Liver (tissue), 9 donors: ENCODE measurements around the gene CEP164. TPM values are rescaled to one million over a fixed set of nuclear protein-coding genes. Genes with fewer than 3 reads are reported as not detected.

Experiments
- DNase-seq: peaks from one replicate; pipeline ENCODE4 v3.0.0-alpha.2; 2017; ENCODE audit warnings: low spot score
- H3K27ac ChIP-seq, 2 donors: one replicate each; pipeline ENCODE4 v1.7.0; 2013; ENCODE audit warnings: inconsistent platforms in 2 of 2, low read length in 2 of 2, control low read depth in 1 of 2, low read depth in 1 of 2, mild to moderate bottlenecking in 1 of 2
- H3K27me3 ChIP-seq, 4 donors: one replicate each; pipeline versions ENCODE4 v1.6.1 to v1.7.0; 2013; ENCODE audit warnings: low read length in 3 of 4, inconsistent platforms in 1 of 4, mild to moderate bottlenecking in 1 of 4, moderate library complexity in 1 of 4; ENCODE audit not compliant: control insufficient read depth in 4 of 4, insufficient read depth in 4 of 4
- H3K36me3 ChIP-seq, 4 donors: one replicate each; pipeline versions ENCODE4 v1.6.1 to v1.7.0; 2013; ENCODE audit warnings: low read length in 3 of 4, mild to moderate bottlenecking in 3 of 4, low read depth in 1 of 4, moderate library complexity in 1 of 4; ENCODE audit not compliant: control insufficient read depth in 4 of 4, insufficient read depth in 3 of 4
- H3K4me1 ChIP-seq, 4 donors: one replicate each; pipeline versions ENCODE4 v1.6.1 to v1.7.0; 2013; ENCODE audit warnings: low read length in 3 of 4, mild to moderate bottlenecking in 3 of 4, moderate library complexity in 1 of 4; ENCODE audit not compliant: control insufficient read depth in 4 of 4, insufficient read depth in 4 of 4
- H3K4me3 ChIP-seq, 3 donors: one replicate each; pipeline versions ENCODE4 v1.6.1 to v1.7.0; 2013; ENCODE audit warnings: low read length in 3 of 3, control low read depth in 1 of 3, low read depth in 1 of 3, mild to moderate bottlenecking in 1 of 3
- H3K9ac ChIP-seq, 2 donors: one replicate each; pipeline ENCODE4 v1.7.0; 2013; ENCODE audit warnings: low read length in 2 of 2, mild to moderate bottlenecking in 2 of 2, moderate library complexity in 2 of 2, control low read depth in 1 of 2, low read depth in 1 of 2
- H3K9me3 ChIP-seq, 4 donors: one replicate each; pipeline versions ENCODE4 v1.6.1 to v1.7.0; 2013; ENCODE audit warnings: low read length in 3 of 4; ENCODE audit not compliant: control insufficient read depth in 4 of 4
- ATF3 ChIP-seq: IDR thresholded peaks from 2 replicates; pipeline ENCODE4 v1.6.1; 2016; ENCODE audit warnings: antibody characterized with exemption
- CTCF ChIP-seq: fragments of 150-350 bp; IDR thresholded peaks from 2 replicates; pipeline ENCODE4 v1.5.1; 2017; ENCODE audit warnings: improper control_type of control experiment, low read depth, low read length; ENCODE audit not compliant: missing input control
- EGR1 ChIP-seq, 2 donors: IDR thresholded peaks; 2 replicates each; pipeline ENCODE4 v1.6.1; 2016 to 2018; ENCODE audit warnings: antibody characterized with exemption in 2 of 2, low read depth in 2 of 2
- FOXA1 ChIP-seq: IDR thresholded peaks from 2 replicates; pipeline ENCODE4 v1.6.1; 2016; ENCODE audit warnings: antibody characterized with exemption
- FOXA2 ChIP-seq: IDR thresholded peaks from 2 replicates; pipeline ENCODE4 v1.6.1; 2016; ENCODE audit warnings: antibody characterized with exemption
- GABPA ChIP-seq, 2 donors: IDR thresholded peaks in 1 of 2; conservative IDR thresholded peaks in 1 of 2; 2 replicates each; pipeline ENCODE4 v1.6.1; 2016; ENCODE audit warnings: antibody characterized with exemption in 2 of 2, mild to moderate bottlenecking in 1 of 2, moderate library complexity in 1 of 2
- HNF4A ChIP-seq, 2 donors: conservative IDR thresholded peaks; 2 replicates each; pipeline ENCODE4 v1.6.1; 2016; ENCODE audit warnings: antibody characterized with exemption in 2 of 2, mild to moderate bottlenecking in 2 of 2
- JUND ChIP-seq, 2 donors: IDR thresholded peaks; 2 replicates each; pipeline ENCODE4 v1.6.1; 2016; ENCODE audit warnings: antibody characterized with exemption in 2 of 2
- MAX ChIP-seq: IDR thresholded peaks from 2 replicates; pipeline ENCODE4 v1.6.1; 2016; ENCODE audit warnings: antibody characterized with exemption
- NR2F2 ChIP-seq: IDR thresholded peaks from 2 replicates; pipeline ENCODE4 v1.6.1; 2016; ENCODE audit warnings: antibody characterized with exemption
- RAD21 ChIP-seq, 2 donors: IDR thresholded peaks; 2 replicates each; pipeline ENCODE4 v1.6.1; 2016; ENCODE audit warnings: antibody characterized with exemption in 2 of 2, mild to moderate bottlenecking in 2 of 2
- REST ChIP-seq: IDR thresholded peaks from 2 replicates; pipeline ENCODE4 v1.6.1; 2016; ENCODE audit warnings: antibody characterized with exemption, mild to moderate bottlenecking
- RXRA ChIP-seq, 2 donors: IDR thresholded peaks; 2 replicates each; pipeline ENCODE4 v1.6.1; 2017 to 2018; ENCODE audit warnings: antibody characterized with exemption in 2 of 2, mild to moderate bottlenecking in 1 of 2
- SP1 ChIP-seq: IDR thresholded peaks from 2 replicates; pipeline ENCODE4 v1.6.1; 2018; ENCODE audit warnings: antibody characterized with exemption, mild to moderate bottlenecking
- TAF1 ChIP-seq: conservative IDR thresholded peaks from 2 replicates; pipeline ENCODE4 v1.6.1; 2016; ENCODE audit warnings: antibody characterized with exemption, mild to moderate bottlenecking
- YY1 ChIP-seq: IDR thresholded peaks from 2 replicates; pipeline ENCODE4 v1.6.1; 2016; ENCODE audit warnings: antibody characterized with exemption, mild to moderate bottlenecking
- ZBTB33 ChIP-seq: IDR thresholded peaks from 2 replicates; pipeline ENCODE4 v1.6.1; 2016; ENCODE audit warnings: antibody characterized with exemption
- WGBS: extraction: QIAGEN DNeasy Blood & Tissue Kit; methylation state at CpG from one replicate; pipeline ENCODE4 v1.1.7; 2013; 5-methylcytosine and 5-hydroxymethylcytosine counted together
- polyA plus RNA-seq, 2 donors: library from polyadenylated mRNA; stranded (reverse) in 1 of 2; unstranded in 1 of 2; fragments of 200-250 nt in 1 of 2; fragments of >200 nt in 1 of 2; fragmentation: Nextera tagmentation in 1 of 2; extraction: Ambion mirVana in 1 of 2; gene quantifications; one replicate each; pipeline versions ENCODE4 v1.2.1 to v1.2.3, GENCODE V29; 2013 to 2015
- total RNA-seq, 2 donors: library from RNA; depleted of rRNA; stranded (reverse); fragments of >200 nt; gene quantifications; one replicate each; pipeline ENCODE4 v1.2.3, GENCODE V29; 2014
- donor health status: healthy.
- donor health status: healthy.
- donor health status: healthy.
- donor health status: healthy.
- donor health status: healthy.

The CEP164 gene
- total and polyA plus RNA-seq, 4 donors = 4.1 to 12.3 (median 5.9) TPM

- H3K4me1 ChIP-seq = peaks cover 7 to 27% (median 19%) of the 10 kb centered on the region in 4 donors
- TF ChIP-seq RAD21 (IDR thresholded peaks at IDR 0.05) (no peak), FOXA2 (no peak), RXRA (IDR thresholded peaks at IDR 0.05) (no peak), ATF3 (no peak), FOXA1 (no peak), JUND (IDR thresholded peaks at IDR 0.05) (no peak), REST (no peak), MAX (no peak), YY1 (no peak), TAF1 (no peak), NR2F2 (no peak), ZBTB33 (no peak), EGR1 (IDR thresholded peaks at IDR 0.05; ENCODE audit: low read depth in 2 of 2) (no peak), GABPA (IDR thresholded peaks at IDR 0.05 in 1 of 2, conservative IDR thresholded peaks at IDR 0.05 in 1 of 2) (no peak)
- no peak for DNase-seq
- no peaks in the 10 kb centered on the region for H3K27me3 ChIP-seq
- no peaks in the 10 kb centered on the region for H3K36me3 ChIP-seq
- H3K9ac ChIP-seq = no peak overlapping the region
- no peak overlapping the region for H3K27ac ChIP-seq
- H3K4me3 ChIP-seq = no peak overlapping the region
- 97% methylated on average over 3 of the region's 3 CpGs for WGBS
- H3K9me3 ChIP-seq = no peaks in the 10 kb centered on the region
Measured at GRCh38 chr11:117305145-117305544, 22.5 kb upstream of the CEP164 start.

GRCh38 chr11:117309310-117309709 lies 18.3 kb upstream of the CEP164 start:
- no peak overlapping the region for H3K27ac ChIP-seq
- H3K9ac ChIP-seq = no peak overlapping the region
- whole genome bisulfite sequencing = 97% methylated on average over 7 of the region's 7 CpGs
- H3K36me3 ChIP-seq = no peaks in the 10 kb centered on the region
- TF ChIP-seq TAF1 = no peak
- no peak for TF ChIP-seq FOXA2
- TF ChIP-seq MAX = no peak
- TF ChIP-seq ZBTB33 = no peak
- no peak for TF ChIP-seq GABPA (IDR thresholded peaks at IDR 0.05 in 1 of 2, conservative IDR thresholded peaks at IDR 0.05 in 1 of 2)
- TF ChIP-seq CTCF = no peak
- no peak for TF ChIP-seq SP1
- TF ChIP-seq REST = no peak
- no peak for TF ChIP-seq HNF4A (conservative IDR thresholded peaks at IDR 0.05)
- TF ChIP-seq RAD21 (IDR thresholded peaks at IDR 0.05) = no peak
- no peak for TF ChIP-seq YY1
- H3K27me3 ChIP-seq = no peaks in the 10 kb centered on the region
- H3K4me3 ChIP-seq = no peak overlapping the region
- peaks cover 1 to 7% (median 5%) of the 10 kb centered on the region in 4 donors for H3K4me1 ChIP-seq
- DNase-seq = no peak
- H3K9me3 ChIP-seq = no peaks in the 10 kb centered on the region
